Neural crest cell (in vitro differentiated cells): ENCODE data around the gene TMEM202. TPM values are rescaled to one million over a fixed set of nuclear protein-coding genes. Genes with fewer than 3 reads are reported as not detected.
"Not testable (repeated sequence)": the region's sequence is repeated elsewhere in the genome, so short reads cannot be mapped to it uniquely, and the experiment has no call there.

Source experiments
- DNase-seq: peaks from one replicate; pipeline ENCODE4 v3.0.0; 2021; ENCODE audit warnings: low read depth, mixed read lengths, low spot score
- H3K27ac Mint-ChIP-seq: one replicate; pipeline ENCODE4 v1.8.0; 2021; ENCODE audit warnings: mild to moderate bottlenecking, mixed read lengths; ENCODE audit not compliant: unreplicated experiment
- H3K27me3 Mint-ChIP-seq: 2 replicates; pipeline ENCODE4 v1.8.0; 2021; ENCODE audit warnings: low read depth, mild to moderate bottlenecking, mixed read lengths
- H3K36me3 Mint-ChIP-seq: 2 replicates; pipeline ENCODE4 v1.8.0; 2021; ENCODE audit warnings: low read depth, mild to moderate bottlenecking, mixed read lengths
- H3K4me1 Mint-ChIP-seq: 2 replicates; pipeline ENCODE4 v1.8.0; 2021; ENCODE audit warnings: mixed read lengths
- H3K4me3 Mint-ChIP-seq: one replicate; pipeline ENCODE4 v1.8.0; 2021; ENCODE audit warnings: mild to moderate bottlenecking, mixed read lengths
- H3K9me3 Mint-ChIP-seq: 2 replicates; pipeline ENCODE4 v1.8.0; 2021; ENCODE audit warnings: mixed read lengths
- total RNA-seq: library from RNA; stranded (reverse); gene quantifications from 2 replicates; pipeline ENCODE4 v1.2.1, GENCODE V29; 2021
- TF ChIP-seq, protein P1 (sequence below): fragments of 200-600 bp; sonication (generic); conservative IDR thresholded peaks from 2 replicates; pipeline ENCODE4 v1.5.0; 2021; ENCODE audit warnings: antibody characterized with exemption, mild to moderate bottlenecking

The TMEM202 gene
- total RNA-seq, 1 donor from 2014 or later, result not detected

DNA sequence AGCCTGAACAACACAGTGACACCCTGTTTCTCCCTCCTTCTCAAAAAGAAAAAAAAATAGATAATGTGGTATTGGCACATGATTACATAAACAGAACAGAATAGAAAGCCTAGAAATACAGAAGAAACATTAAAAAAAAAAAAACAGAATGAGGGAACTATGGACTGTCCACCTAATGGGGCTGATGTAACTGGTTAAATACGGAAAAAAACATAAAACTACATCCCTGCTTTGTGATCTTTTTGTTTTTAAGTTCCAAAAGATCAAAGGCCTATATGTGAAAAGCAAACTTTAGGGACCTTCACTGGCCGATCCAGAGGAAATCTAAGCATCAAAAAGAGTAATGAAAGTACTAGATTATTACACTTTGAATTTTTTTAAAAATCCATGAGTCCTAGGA is 17.2 kb downstream of the TMEM202 start:
- Mint-ChIP-seq H3K36me3 (no peaks in the 10 kb centered on the region), H3K27me3 (peaks cover 74% of the 10 kb centered on the region), H3K4me3 (no peak overlapping the region), H3K27ac (no peak overlapping the region), H3K9me3 (no peaks in the 10 kb centered on the region), H3K4me1 (no peaks in the 10 kb centered on the region)
- no peak for DNase-seq
- TF ChIP-seq, protein P1, sequence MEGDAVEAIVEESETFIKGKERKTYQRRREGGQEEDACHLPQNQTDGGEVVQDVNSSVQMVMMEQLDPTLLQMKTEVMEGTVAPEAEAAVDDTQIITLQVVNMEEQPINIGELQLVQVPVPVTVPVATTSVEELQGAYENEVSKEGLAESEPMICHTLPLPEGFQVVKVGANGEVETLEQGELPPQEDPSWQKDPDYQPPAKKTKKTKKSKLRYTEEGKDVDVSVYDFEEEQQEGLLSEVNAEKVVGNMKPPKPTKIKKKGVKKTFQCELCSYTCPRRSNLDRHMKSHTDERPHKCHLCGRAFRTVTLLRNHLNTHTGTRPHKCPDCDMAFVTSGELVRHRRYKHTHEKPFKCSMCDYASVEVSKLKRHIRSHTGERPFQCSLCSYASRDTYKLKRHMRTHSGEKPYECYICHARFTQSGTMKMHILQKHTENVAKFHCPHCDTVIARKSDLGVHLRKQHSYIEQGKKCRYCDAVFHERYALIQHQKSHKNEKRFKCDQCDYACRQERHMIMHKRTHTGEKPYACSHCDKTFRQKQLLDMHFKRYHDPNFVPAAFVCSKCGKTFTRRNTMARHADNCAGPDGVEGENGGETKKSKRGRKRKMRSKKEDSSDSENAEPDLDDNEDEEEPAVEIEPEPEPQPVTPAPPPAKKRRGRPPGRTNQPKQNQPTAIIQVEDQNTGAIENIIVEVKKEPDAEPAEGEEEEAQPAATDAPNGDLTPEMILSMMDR, result no peak

DNA sequence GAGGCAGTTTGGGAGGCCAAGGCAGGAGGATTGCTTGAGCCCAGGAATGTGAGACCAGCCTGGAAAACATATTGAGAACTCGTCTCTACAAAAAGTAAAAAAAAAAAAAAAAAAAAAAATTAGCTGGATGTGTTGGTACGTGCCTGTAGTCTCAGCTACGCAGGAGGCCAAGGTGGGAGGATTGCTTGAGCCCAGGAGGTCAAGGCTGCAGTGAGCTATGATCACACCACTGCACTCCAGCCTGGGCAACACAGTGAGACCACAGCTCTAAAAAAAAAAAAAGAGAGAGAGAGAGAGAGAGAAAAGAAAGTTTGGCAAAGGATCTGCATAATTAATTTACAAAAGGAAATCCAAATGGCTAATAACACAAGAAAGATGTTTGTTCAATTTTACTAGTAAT is 21.7 kb downstream of the TMEM202 start:
- peaks cover 76% of the 10 kb centered on the region for H3K27me3 Mint-ChIP-seq
- not testable (repeated sequence) for H3K27ac Mint-ChIP-seq, H3K36me3 Mint-ChIP-seq, H3K9me3 Mint-ChIP-seq, H3K4me3 Mint-ChIP-seq, H3K4me1 Mint-ChIP-seq, DNase-seq

DNA sequence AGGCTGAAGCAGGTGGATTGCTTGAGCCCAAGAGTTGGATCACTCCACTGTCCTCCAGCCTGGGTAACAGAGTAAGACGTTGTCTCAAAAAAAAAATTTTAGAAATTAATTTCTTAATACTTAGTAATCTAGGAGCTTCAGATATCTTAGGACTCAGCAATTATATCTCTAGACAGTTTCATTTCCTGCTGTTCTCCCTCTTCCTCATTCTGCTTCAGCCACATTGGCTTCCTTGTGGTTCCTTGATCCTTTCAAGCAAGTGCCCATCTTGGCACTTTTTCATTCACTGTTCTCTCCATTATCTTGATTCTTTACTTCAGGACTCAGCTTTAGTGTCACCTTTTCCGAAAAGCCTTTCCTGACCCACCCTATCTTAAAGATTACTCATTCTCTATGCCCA is 22.5 kb downstream of the TMEM202 start:
- H3K4me3 Mint-ChIP-seq, result no peak overlapping the region
- no peaks in the 10 kb centered on the region for H3K4me1 Mint-ChIP-seq
- no peak overlapping the region for H3K27ac Mint-ChIP-seq
- peaks cover 3% of the 10 kb centered on the region for H3K36me3 Mint-ChIP-seq
- H3K9me3 Mint-ChIP-seq, result peaks cover 6% of the 10 kb centered on the region
- DNase-seq, result no peak
- peaks cover 72% of the 10 kb centered on the region for H3K27me3 Mint-ChIP-seq
- TF ChIP-seq, protein P1, result no peak

DNA sequence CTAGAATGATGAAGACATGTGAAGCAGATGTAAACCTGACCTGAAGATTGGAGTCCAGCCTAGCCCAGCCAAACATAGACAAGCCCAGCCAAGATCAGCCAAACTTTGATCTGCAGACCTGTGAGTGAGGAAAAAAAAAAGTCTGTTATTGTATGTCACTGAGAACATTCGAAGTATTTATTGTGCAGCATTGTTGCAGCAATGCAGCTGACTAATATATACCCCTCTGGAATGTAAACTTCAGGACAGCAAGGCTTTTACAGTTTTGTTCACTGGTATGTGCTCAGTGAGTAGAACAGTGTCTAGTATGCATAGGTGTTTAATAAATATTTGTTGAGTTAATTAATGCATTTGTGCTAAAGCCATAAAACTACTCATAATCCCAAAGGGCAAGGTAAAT is 23.4 kb downstream of the TMEM202 start:
- Mint-ChIP-seq H3K9me3 (peaks cover 9% of the 10 kb centered on the region), H3K4me1 (no peaks in the 10 kb centered on the region), H3K27ac (no peak overlapping the region), H3K36me3 (peaks cover 3% of the 10 kb centered on the region), H3K27me3 (peaks cover 69% of the 10 kb centered on the region), H3K4me3 (no peak overlapping the region)
- TF ChIP-seq, protein P1, result no peak
- DNase-seq, result no peak

DNA sequence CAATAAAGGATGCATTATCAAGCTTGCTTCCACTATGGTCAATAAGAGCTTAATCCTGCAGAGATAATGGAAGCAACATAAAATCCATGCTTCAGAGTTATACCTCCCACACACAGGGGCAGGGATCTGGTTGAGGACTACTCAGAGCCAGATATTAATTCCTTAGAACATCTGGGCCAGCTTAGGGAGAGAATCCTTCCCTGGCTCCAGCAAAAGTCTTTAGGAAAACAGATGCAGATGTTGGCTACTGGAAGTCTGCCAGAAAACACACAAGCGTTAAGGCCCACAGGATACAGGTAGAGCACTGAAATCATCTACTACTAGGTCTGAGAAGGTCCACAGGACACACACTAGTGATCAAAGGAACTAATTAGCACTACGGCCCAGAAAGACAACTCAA is 25.2 kb downstream of the TMEM202 start:
- Mint-ChIP-seq H3K36me3 (peaks cover 3% of the 10 kb centered on the region), H3K4me3 (no peak overlapping the region), H3K4me1 (no peaks in the 10 kb centered on the region), H3K27me3 (peaks cover 66% of the 10 kb centered on the region), H3K9me3 (peaks cover 19% of the 10 kb centered on the region), H3K27ac (no peak overlapping the region)
- no peak for DNase-seq
- TF ChIP-seq, protein P1, result no peak

- Mint-ChIP-seq H3K4me3 (no peak overlapping the region), H3K27me3 (peaks cover 56% of the 10 kb centered on the region), H3K4me1 (no peaks in the 10 kb centered on the region), H3K36me3 (peaks cover 3% of the 10 kb centered on the region), H3K27ac (no peak overlapping the region), H3K9me3 (peaks cover 19% of the 10 kb centered on the region)
- TF ChIP-seq, protein P1, result no peak
- no peak for DNase-seq
These were observed 28.6 kb downstream of the TMEM202 start for GRCh38 chr15:72426753-72427152.
